Measurements from ENCODE around the gene EEFSEC.

EEFSEC gene

GRCh38 chr3:128421966-128422365 lies 268.7 kb downstream of the EEFSEC start:
- H3K9me3 ChIP-seq (replicated peaks; ENCODE audit: insufficient read depth, low read length) = no peaks in the 10 kb centered on the region
- no peak overlapping the region for H3K4me3 ChIP-seq (ENCODE audit: low read length)
- no peak for TF ChIP-seq CTCF (IDR thresholded peaks at IDR 0.05; ENCODE audit: low read length)
- TF ChIP-seq EZH2 (optimal IDR thresholded peaks at IDR 0.05; ENCODE audit: low read depth, low read length) = no peak
- no peak for TF ChIP-seq EZH2phosphoT487 (IDR thresholded peaks at IDR 0.05; ENCODE audit: low read length)
- H2AFZ ChIP-seq (ENCODE audit: low read length) = no peak overlapping the region
- H3K9me2 ChIP-seq (replicated peaks; ENCODE audit: insufficient read depth, low read length) = no peaks in the 10 kb centered on the region
- no peak overlapping the region for H3K9ac ChIP-seq (ENCODE audit: low read length)
- DNase-seq = no peak
- H3K36me3 ChIP-seq (replicated peaks; ENCODE audit: insufficient read depth, low read length) = no peaks in the 10 kb centered on the region
- H3F3A ChIP-seq (ENCODE audit: insufficient read depth, low read length) = no peaks in the 10 kb centered on the region
- no peaks in the 10 kb centered on the region for H3K79me2 ChIP-seq (ENCODE audit: low read length)
- H3K27ac ChIP-seq (ENCODE audit: low read length) = no peak overlapping the region
- H3K4me2 ChIP-seq (ENCODE audit: low read depth, low read length) = no peak overlapping the region
- no peaks in the 10 kb centered on the region for H4K20me1 ChIP-seq (ENCODE audit: insufficient read depth, low read length)
- no peaks in the 10 kb centered on the region for H3K27me3 ChIP-seq (replicated peaks; ENCODE audit: insufficient read depth, low read length)
- H3K4me1 ChIP-seq (ENCODE audit: low read length) = no peaks in the 10 kb centered on the region

- H3K27ac ChIP-seq (ENCODE audit: low read length) = no peak overlapping the region
- no peaks in the 10 kb centered on the region for H3K79me2 ChIP-seq (ENCODE audit: low read length)
- no peaks in the 10 kb centered on the region for H3K27me3 ChIP-seq (replicated peaks; ENCODE audit: insufficient read depth, low read length)
- no peak for DNase-seq
- no peaks in the 10 kb centered on the region for H3K9me3 ChIP-seq (replicated peaks; ENCODE audit: insufficient read depth, low read length)
- no peak overlapping the region for H3K4me3 ChIP-seq (ENCODE audit: low read length)
- H2AFZ ChIP-seq (ENCODE audit: low read length) = no peak overlapping the region
- no peaks in the 10 kb centered on the region for H3K4me1 ChIP-seq (ENCODE audit: low read length)
- no peak overlapping the region for H3K9ac ChIP-seq (ENCODE audit: low read length)
- H3K36me3 ChIP-seq (replicated peaks; ENCODE audit: insufficient read depth, low read length) = no peaks in the 10 kb centered on the region
- H3K9me2 ChIP-seq (replicated peaks; ENCODE audit: insufficient read depth, low read length) = no peaks in the 10 kb centered on the region
- no peaks in the 10 kb centered on the region for H3F3A ChIP-seq (ENCODE audit: insufficient read depth, low read length)
- H3K4me2 ChIP-seq (ENCODE audit: low read depth, low read length) = no peak overlapping the region
- H4K20me1 ChIP-seq (ENCODE audit: insufficient read depth, low read length) = no peaks in the 10 kb centered on the region
- no peak for TF ChIP-seq CTCF (IDR thresholded peaks at IDR 0.05; ENCODE audit: low read length)
- no peak for TF ChIP-seq EZH2 (optimal IDR thresholded peaks at IDR 0.05; ENCODE audit: low read depth, low read length)
- no peak for TF ChIP-seq EZH2phosphoT487 (IDR thresholded peaks at IDR 0.05; ENCODE audit: low read length)
Measured at GRCh38 chr3:128422762-128423524, 269.7 kb downstream of the EEFSEC start.

DNA sequence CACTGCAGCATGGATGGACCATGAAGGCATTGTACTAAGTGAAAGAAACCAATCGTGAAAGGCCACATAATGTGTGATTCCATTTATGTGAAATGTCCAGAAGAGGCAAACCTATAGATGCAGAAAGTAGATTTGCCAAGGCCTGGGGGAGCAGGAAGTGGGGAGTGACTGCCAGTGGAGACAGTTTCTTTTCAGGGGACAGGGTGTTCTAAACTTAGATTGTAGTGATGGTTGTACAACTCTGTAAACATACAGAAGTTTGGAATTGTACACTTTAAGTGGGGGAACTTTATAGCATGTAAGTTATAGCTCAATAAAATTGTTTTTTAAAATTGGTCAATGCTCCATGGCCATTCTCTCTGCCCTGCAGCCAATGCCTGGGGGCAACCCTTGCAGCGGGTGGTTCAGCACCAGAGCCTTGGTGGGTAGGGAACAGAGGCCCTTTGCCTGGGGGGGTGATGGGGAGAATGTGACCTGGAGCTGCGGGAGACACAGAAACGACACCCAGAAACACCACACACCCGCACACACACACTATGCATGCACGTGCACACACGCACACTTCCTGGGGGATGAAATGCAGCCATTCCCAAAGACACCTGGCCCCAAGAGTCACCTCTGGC lies 270.4 kb downstream of the EEFSEC start:
- no peaks in the 10 kb centered on the region for H3K9me3 ChIP-seq (replicated peaks; ENCODE audit: insufficient read depth, low read length)
- no peak overlapping the region for H3K4me2 ChIP-seq (ENCODE audit: low read depth, low read length)
- H2AFZ ChIP-seq (ENCODE audit: low read length) = no peak overlapping the region
- no peaks in the 10 kb centered on the region for H3K79me2 ChIP-seq (ENCODE audit: low read length)
- H3K36me3 ChIP-seq (replicated peaks; ENCODE audit: insufficient read depth, low read length) = no peaks in the 10 kb centered on the region
- H3F3A ChIP-seq (ENCODE audit: insufficient read depth, low read length) = no peaks in the 10 kb centered on the region
- no peaks in the 10 kb centered on the region for H3K4me1 ChIP-seq (ENCODE audit: low read length)
- no peaks in the 10 kb centered on the region for H3K9me2 ChIP-seq (replicated peaks; ENCODE audit: insufficient read depth, low read length)
- no peak overlapping the region for H3K4me3 ChIP-seq (ENCODE audit: low read length)
- no peaks in the 10 kb centered on the region for H4K20me1 ChIP-seq (ENCODE audit: insufficient read depth, low read length)
- H3K9ac ChIP-seq (ENCODE audit: low read length) = no peak overlapping the region
- no peak for DNase-seq
- H3K27me3 ChIP-seq (replicated peaks; ENCODE audit: insufficient read depth, low read length) = peaks cover 4% of the 10 kb centered on the region; the same call in 1 of the 2 replicates
- TF ChIP-seq CTCF (IDR thresholded peaks at IDR 0.05; ENCODE audit: low read length) = no peak
- no peak for TF ChIP-seq EZH2 (optimal IDR thresholded peaks at IDR 0.05; ENCODE audit: low read depth, low read length)
- TF ChIP-seq EZH2phosphoT487 (IDR thresholded peaks at IDR 0.05; ENCODE audit: low read length) = no peak
- no peak overlapping the region for H3K27ac ChIP-seq (ENCODE audit: low read length)

Measured in MM.1S (cell line).